Measurements from ENCODE around the gene PAWR.

PAWR gene

DNA sequence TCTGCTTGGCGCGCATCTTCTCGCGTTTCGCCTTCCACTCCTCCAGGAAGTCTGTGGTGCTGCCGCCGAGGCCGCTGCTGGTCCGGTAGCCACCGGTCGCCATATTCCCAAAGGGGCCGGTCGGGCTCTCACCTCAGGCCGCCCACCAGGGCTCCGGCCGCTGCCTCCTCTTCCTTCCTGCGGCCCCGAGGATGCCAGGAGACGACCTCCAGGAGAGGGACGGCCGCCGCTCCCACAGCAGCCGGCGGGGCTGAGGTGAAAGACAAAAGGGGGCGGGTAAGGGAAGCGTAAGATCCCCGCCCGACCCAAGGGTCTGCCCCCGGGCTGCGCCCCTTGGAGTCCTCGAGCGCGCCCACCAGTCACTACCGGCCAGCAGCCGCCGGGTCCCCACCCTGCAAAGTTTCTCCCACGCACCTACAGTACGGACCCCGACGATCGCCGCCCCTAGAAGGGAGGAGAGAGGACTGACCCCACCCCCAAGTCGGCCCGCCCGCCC lies 574 bp downstream of the PAWR start:
- TF ChIP-seq TAF1 (IDR thresholded peaks at IDR 0.05; ENCODE audit: low read depth): no peak; the same call in 1 of the 2 replicates
- no peak for TF ChIP-seq EGR1 (IDR thresholded peaks at IDR 0.05)
- TF ChIP-seq, protein P1, sequence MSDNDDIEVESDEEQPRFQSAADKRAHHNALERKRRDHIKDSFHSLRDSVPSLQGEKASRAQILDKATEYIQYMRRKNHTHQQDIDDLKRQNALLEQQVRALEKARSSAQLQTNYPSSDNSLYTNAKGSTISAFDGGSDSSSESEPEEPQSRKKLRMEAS (IDR thresholded peaks at IDR 0.05): no peak
- TF ChIP-seq, protein P2, sequence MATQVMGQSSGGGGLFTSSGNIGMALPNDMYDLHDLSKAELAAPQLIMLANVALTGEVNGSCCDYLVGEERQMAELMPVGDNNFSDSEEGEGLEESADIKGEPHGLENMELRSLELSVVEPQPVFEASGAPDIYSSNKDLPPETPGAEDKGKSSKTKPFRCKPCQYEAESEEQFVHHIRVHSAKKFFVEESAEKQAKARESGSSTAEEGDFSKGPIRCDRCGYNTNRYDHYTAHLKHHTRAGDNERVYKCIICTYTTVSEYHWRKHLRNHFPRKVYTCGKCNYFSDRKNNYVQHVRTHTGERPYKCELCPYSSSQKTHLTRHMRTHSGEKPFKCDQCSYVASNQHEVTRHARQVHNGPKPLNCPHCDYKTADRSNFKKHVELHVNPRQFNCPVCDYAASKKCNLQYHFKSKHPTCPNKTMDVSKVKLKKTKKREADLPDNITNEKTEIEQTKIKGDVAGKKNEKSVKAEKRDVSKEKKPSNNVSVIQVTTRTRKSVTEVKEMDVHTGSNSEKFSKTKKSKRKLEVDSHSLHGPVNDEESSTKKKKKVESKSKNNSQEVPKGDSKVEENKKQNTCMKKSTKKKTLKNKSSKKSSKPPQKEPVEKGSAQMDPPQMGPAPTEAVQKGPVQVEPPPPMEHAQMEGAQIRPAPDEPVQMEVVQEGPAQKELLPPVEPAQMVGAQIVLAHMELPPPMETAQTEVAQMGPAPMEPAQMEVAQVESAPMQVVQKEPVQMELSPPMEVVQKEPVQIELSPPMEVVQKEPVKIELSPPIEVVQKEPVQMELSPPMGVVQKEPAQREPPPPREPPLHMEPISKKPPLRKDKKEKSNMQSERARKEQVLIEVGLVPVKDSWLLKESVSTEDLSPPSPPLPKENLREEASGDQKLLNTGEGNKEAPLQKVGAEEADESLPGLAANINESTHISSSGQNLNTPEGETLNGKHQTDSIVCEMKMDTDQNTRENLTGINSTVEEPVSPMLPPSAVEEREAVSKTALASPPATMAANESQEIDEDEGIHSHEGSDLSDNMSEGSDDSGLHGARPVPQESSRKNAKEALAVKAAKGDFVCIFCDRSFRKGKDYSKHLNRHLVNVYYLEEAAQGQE (IDR thresholded peaks at IDR 0.05; ENCODE audit: low read depth): no peak
- 0 out of 2 replicates have a peak, but pooled peaks have one; percentile 20 for TF ChIP-seq YY1 (IDR thresholded peaks at IDR 0.05; ENCODE audit: low read depth)
- no peak for TF ChIP-seq CREB1 (IDR thresholded peaks at IDR 0.05; ENCODE audit: low read depth)
- TF ChIP-seq EP300 (IDR thresholded peaks at IDR 0.05; ENCODE audit: borderline replicate concordance): no peak
- TF ChIP-seq ZBTB7A (IDR thresholded peaks at IDR 0.05; ENCODE audit: low read depth): peak; percentile 44; the same call in 1 of the 2 replicates

DNA sequence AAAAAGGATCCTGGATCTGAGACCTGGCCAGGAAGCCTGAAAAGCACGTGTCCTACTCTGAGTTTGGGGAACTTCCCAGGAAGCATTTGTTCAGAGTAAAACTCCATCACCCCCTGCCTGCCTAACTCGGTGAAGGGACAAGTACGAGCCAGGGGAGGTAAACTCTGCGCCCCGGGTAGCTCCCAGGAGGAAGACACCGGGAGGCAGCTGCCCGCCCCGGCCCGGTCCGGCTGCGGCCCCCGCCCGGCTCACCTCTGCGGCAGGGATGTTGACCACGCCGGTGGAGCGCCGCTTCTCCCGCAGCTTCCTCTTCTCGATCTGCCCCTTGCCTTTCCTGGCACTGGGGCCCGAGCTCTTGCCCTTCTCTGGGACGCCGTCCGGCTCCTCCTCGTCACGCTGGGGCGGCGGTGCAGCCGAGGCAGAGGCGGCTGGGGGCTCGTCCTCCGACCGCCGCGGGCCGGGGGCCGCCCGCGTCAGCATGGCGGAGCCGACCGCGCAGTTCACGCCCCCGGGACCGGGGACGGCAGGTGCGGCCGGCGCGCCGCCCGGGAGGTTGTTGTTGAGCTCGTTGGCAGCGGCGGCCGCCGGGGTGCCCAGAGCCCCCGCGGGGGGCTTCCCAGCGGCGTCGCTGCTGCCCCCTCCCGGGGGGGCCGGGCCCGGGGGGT lies 1.2 kb downstream of the PAWR start:
- TF ChIP-seq CREB1 (IDR thresholded peaks at IDR 0.05; ENCODE audit: low read depth) (no peak), TEAD4 (IDR thresholded peaks at IDR 0.05) (no peak), NFIC (IDR thresholded peaks at IDR 0.05) (no peak), YY1 (IDR thresholded peaks at IDR 0.05; ENCODE audit: low read depth) (no peak), EGR1 (IDR thresholded peaks at IDR 0.05) (no peak), EP300 (IDR thresholded peaks at IDR 0.05; ENCODE audit: borderline replicate concordance) (no peak), ZBTB7A (IDR thresholded peaks at IDR 0.05; ENCODE audit: low read depth) (peak; percentile 51; the same call in 1 of the 2 replicates), FOXM1 (IDR thresholded peaks at IDR 0.05; ENCODE audit: borderline replicate concordance, low read depth) (no peak), TCF12 (IDR thresholded peaks at IDR 0.05; ENCODE audit: low read depth) (no peak), RAD21 (IDR thresholded peaks at IDR 0.05; ENCODE audit: low read depth) (no peak), TAF1 (IDR thresholded peaks at IDR 0.05; ENCODE audit: low read depth) (no peak)
- TF ChIP-seq, protein P3, sequence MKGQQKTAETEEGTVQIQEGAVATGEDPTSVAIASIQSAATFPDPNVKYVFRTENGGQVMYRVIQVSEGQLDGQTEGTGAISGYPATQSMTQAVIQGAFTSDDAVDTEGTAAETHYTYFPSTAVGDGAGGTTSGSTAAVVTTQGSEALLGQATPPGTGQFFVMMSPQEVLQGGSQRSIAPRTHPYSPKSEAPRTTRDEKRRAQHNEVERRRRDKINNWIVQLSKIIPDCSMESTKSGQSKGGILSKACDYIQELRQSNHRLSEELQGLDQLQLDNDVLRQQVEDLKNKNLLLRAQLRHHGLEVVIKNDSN (IDR thresholded peaks at IDR 0.05): no peak
- TF ChIP-seq, protein P1 (IDR thresholded peaks at IDR 0.05): peak; percentile 70; the same call in 1 of the 2 replicates
- TF ChIP-seq, protein P2 (IDR thresholded peaks at IDR 0.05; ENCODE audit: low read depth): no peak

DNA sequence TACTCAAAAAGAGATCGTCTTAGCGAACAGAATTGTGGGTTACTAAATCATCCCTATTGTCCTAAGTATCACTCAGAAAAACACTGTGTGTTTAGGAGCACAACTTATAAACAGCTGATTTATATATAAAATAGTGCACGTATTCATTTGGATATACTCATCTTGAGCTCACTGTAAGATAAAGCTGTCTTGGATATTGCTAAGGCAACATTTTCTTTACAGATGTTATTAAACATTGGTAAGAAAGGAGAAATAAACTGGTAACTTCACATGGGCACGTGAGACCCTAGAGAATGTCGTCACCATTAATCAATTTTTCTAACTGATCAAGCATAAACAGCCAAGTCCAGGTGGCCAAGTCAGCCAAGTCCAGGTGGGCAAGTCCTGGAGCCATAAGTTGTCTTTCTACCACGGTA lies 1.7 kb downstream of the PAWR start:
- TF ChIP-seq NFIC (IDR thresholded peaks at IDR 0.05) (no peak), ZBTB7A (IDR thresholded peaks at IDR 0.05; ENCODE audit: low read depth) (no peak), EP300 (IDR thresholded peaks at IDR 0.05; ENCODE audit: borderline replicate concordance) (no peak)

DNA sequence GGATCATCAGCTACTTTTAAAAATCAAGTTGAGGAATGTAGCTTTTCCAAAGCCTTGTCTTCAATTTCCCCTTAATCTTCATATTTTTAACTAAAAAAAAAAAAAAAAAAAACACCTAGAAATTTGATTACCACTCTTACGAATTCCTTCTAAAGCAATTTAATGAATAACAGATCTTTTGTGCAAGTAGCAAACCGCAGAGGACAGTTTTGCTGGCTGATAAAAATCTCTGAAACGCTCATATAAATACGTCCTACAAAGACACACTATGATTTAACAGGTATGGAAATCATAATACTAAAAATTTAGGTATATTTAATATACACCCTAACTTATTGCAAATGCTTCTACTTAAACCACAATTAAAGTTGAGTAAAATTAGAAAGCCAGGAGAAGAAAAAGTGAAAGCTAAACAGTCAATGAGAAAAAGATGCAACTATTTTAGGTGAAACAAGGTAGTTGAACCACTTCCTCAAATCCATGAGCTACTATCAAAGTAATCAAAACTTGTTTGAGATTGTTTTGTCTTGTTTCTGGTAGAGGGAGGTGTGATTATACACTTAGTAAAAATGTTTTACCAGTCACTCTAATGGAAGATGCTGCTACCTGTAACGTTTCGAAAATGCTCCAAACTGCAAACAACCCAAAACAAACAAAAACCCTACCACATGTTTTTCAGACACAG lies 2.2 kb downstream of the PAWR start:
- TF ChIP-seq YY1 (IDR thresholded peaks at IDR 0.05; ENCODE audit: low read depth) (no peak), RAD21 (IDR thresholded peaks at IDR 0.05; ENCODE audit: low read depth) (no peak), CEBPB (IDR thresholded peaks at IDR 0.05) (no peak), EGR1 (IDR thresholded peaks at IDR 0.05) (no peak)

DNA sequence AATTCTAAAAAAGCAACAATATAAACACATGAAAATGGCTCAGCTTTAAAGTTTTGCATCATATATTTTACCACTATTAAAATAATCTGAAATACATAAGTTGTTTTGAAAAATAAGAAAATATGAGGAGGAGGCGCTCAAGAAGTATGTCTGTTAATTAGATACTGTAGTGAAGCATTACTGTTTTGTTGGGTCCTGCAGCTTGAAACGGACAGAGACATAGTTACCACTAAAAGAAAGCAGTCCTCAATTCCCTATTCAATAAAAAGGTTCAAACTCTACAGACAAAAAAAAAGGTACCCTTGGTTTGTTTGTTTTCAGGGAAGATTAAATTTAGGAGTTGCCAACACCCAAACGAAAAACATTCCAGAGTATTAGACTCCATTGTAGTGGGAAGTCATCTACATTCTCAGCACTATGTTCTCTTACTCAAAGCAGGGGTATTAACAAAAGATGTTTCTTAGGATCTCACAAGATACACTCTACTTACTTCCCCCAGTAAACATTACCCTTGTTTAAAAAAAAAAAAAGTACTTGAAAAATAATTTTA lies 3.0 kb downstream of the PAWR start:
- no peak for TF ChIP-seq ZBTB7A (IDR thresholded peaks at IDR 0.05; ENCODE audit: low read depth)
- no peak for TF ChIP-seq RAD21 (IDR thresholded peaks at IDR 0.05; ENCODE audit: low read depth)
- TF ChIP-seq, protein P1 (IDR thresholded peaks at IDR 0.05): no peak
- TF ChIP-seq YY1 (IDR thresholded peaks at IDR 0.05; ENCODE audit: low read depth): no peak
- TF ChIP-seq CEBPB (IDR thresholded peaks at IDR 0.05): no peak
- no peak for TF ChIP-seq EGR1 (IDR thresholded peaks at IDR 0.05)

DNA sequence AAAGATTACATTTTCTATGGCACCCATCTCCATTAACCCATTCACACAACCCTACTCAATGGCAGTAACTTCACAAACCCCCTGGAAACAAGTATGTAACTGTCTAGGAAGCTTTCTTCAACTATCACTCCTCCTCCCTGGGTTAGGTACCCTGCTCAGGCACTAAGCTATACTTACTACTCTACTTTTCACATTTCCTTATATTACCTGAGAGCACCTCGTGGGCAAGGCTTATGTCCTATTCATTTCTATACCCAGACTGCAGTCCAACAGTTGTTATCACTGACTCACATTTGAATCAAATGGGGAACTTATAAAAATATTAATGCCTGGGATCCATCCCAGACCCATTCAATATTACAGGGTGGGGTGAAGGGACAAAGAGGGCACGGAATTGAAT lies 4.6 kb downstream of the PAWR start:
- no peak for TF ChIP-seq TCF12 (IDR thresholded peaks at IDR 0.05; ENCODE audit: low read depth)
